K562 (cell line): ENCODE data around the gene TFAP2A. TPM values are rescaled to one million over a fixed set of nuclear protein-coding genes. Genes with fewer than 3 reads are reported as not detected.

ENCODE experiments used
- ADNP ChIP-seq: fragments of 200-800 bp; sonication (Bioruptor generic); IDR thresholded peaks from 2 replicates; pipeline ENCODE4 v1.6.1; 2016; ENCODE audit warnings: missing genetic modification characterization, missing compliant biosample characterization
- CEBPB ChIP-seq: fragments of 450-650 bp; IDR thresholded peaks from 2 replicates; pipeline ENCODE4 v1.6.1; 2016; ENCODE audit warnings: missing genetic modification characterization, missing compliant biosample characterization
- DEAF1 ChIP-seq: fragments of 450-650 bp; formaldehyde crosslinking; IDR thresholded peaks from 2 replicates; pipeline ENCODE4 v1.4.0; 2020; ENCODE audit warnings: mild to moderate bottlenecking, moderate library complexity
- DMBX1 ChIP-seq: fragments of 250-450 bp; sonication (Bioruptor Pico); IDR thresholded peaks from 2 replicates; pipeline ENCODE4 v1.8.0; 2022; ENCODE audit warnings: inconsistent platforms, mild to moderate bottlenecking, moderate library complexity, borderline replicate concordance
- HBP1 ChIP-seq: fragments of 450-650 bp; formaldehyde crosslinking; IDR thresholded peaks from 2 replicates; pipeline ENCODE4 v1.4.0; 2022; ENCODE audit warnings: missing genetic modification characterization
- MTA1 ChIP-seq: fragments of 450-650 bp; IDR thresholded peaks from 2 replicates; pipeline ENCODE4 v1.6.1; 2017; ENCODE audit warnings: borderline replicate concordance
- NCOA4 ChIP-seq: fragments of 450-650 bp; IDR thresholded peaks from 2 replicates; pipeline ENCODE4 v1.6.1; 2018; ENCODE audit warnings: mild to moderate bottlenecking; ENCODE audit not compliant: partially characterized antibody
- NR1H2 ChIP-seq: sonication (generic); formaldehyde crosslinking; IDR thresholded peaks from 2 replicates; pipeline ENCODE4 v1.4.0; 2020; ENCODE audit warnings: mild to moderate bottlenecking, missing genetic modification reagents
- RFX7 ChIP-seq: fragments of 250-450 bp; sonication (Bioruptor Pico); IDR thresholded peaks from 2 replicates; pipeline ENCODE4 v1.5.1; 2021; ENCODE audit warnings: mild to moderate bottlenecking
- SIRT6 ChIP-seq: IDR thresholded peaks from one replicate; pipeline ENCODE4 v1.6.1; 2012; ENCODE audit warnings: low read depth, mild to moderate bottlenecking, control low read depth, inconsistent platforms, low read length, moderate library complexity
- SNIP1 ChIP-seq: fragments of 450-650 bp; IDR thresholded peaks from 2 replicates; pipeline ENCODE4 v1.7.1; 2017; ENCODE audit warnings: low read depth, mild to moderate bottlenecking
- SRSF7 ChIP-seq: fragments of 200-400 bp; formaldehyde crosslinking; optimal IDR thresholded peaks from 2 replicates; pipeline ENCODE3; 2017; ENCODE audit warnings: mild to moderate bottlenecking, low read depth, low read length
- THRAP3 ChIP-seq: fragments of 450-650 bp; IDR thresholded peaks from 2 replicates; pipeline ENCODE4 v1.6.1; 2016; ENCODE audit warnings: mild to moderate bottlenecking, inconsistent platforms, borderline replicate concordance
- ZBTB2 ChIP-seq: fragments of 450-650 bp; IDR thresholded peaks from 2 replicates; pipeline ENCODE4 v1.6.1; 2016; ENCODE audit warnings: antibody characterized with exemption
- ZBTB26 ChIP-seq: fragments of 450-650 bp; formaldehyde crosslinking; IDR thresholded peaks from 2 replicates; pipeline ENCODE4 v1.4.0; 2022; ENCODE audit warnings: missing genetic modification characterization
- ZKSCAN1 ChIP-seq: fragments of 150-350 bp; IDR thresholded peaks from 2 replicates; pipeline ENCODE4 v1.6.1; 2016; ENCODE audit warnings: low read depth, low read length
- ZNF124 ChIP-seq: sonication (generic); formaldehyde crosslinking; IDR thresholded peaks from 2 replicates; pipeline ENCODE4 v1.8.1; 2022; ENCODE audit warnings: missing genetic modification reagents
- ZNF277 ChIP-seq: fragments of 250-450 bp; sonication (Bioruptor Pico); IDR thresholded peaks from 2 replicates; pipeline ENCODE4 v1.8.0; 2022; ENCODE audit warnings: inconsistent platforms, mild to moderate bottlenecking, moderate library complexity, borderline replicate concordance
- ZNF282 ChIP-seq: sonication (generic); formaldehyde crosslinking; IDR thresholded peaks from 2 replicates; pipeline ENCODE4 v1.8.1; 2023; ENCODE audit warnings: missing genetic modification reagents
- ZNF740 ChIP-seq, 3 experiments: fragments of 200-800 bp in 1 of 3; sonication (Bioruptor generic) in 1 of 3; sonication (generic) in 1 of 3; formaldehyde crosslinking in 1 of 3; IDR thresholded peaks; 2 replicates each; pipeline versions ENCODE4 v1.6.1 to v1.8.0; 2016 to 2022; ENCODE audit warnings: mild to moderate bottlenecking in 2 of 3, missing compliant biosample characterization in 2 of 3, missing genetic modification characterization in 2 of 3, missing genetic modification reagents in 1 of 3
- polyA plus RNA-seq, 8 experiments: library from polyadenylated mRNA; depleted of rRNA in 4 of 8; stranded (reverse) in 5 of 8; unstranded in 3 of 8; fragments of >200 nt; fragmentation: Nextera tagmentation in 2 of 8; fragmentation: Illumina TruSeq in 1 of 8; extraction: Ambion mirVana in 2 of 8; extraction: Trizol in 1 of 8; gene quantifications; 2 replicates each; pipeline versions ENCODE4 v1.2.1 to v1.2.3, GENCODE V29; 2011 to 2014; ENCODE audit warnings: inconsistent platforms in 1 of 8, missing spikeins in 1 of 8
- total RNA-seq, 7 experiments: library from RNA; depleted of rRNA in 6 of 7; stranded (reverse); fragments of >200 nt in 6 of 7; fragmentation: Illumina TruSeq in 2 of 7; extraction: Trizol in 2 of 7; gene quantifications; 2 replicates each; pipeline versions ENCODE4 v1.2.1 to v1.2.3, GENCODE V29; 2011 to 2021; ENCODE audit warnings: low replicate concordance in 1 of 7

The TFAP2A gene
- total and polyA plus RNA-seq, 9 of the 15 experiments (the other 6 are each of a cell fraction or from before 2014, with no cell fraction given): 0.14 to 0.53 (median 0.19) TPM; not detected in 1

- TF ChIP-seq DMBX1 (CRISPR knock-in tag) (no peak), ZKSCAN1 (no peak), DEAF1 (CRISPR knock-in tag) (no peak), CEBPB (tag) (no peak), ZNF282 (CRISPR knock-in tag) (no peak), ZNF124 (CRISPR knock-in tag) (no peak), NR1H2 (CRISPR knock-in tag) (no peak), ZBTB26 (0 out of 2 replicates have a peak, but pooled peaks have one; percentile 69), SIRT6 (no peak), RFX7 (no peak), THRAP3 (peak; percentile 63; the same call in 1 of the 2 replicates), SNIP1 (0 out of 2 replicates have a peak, but pooled peaks have one; percentile 12), ADNP (tag) (no peak), SRSF7 (no peak), NCOA4 (peak; percentile 33), HBP1 (no peak), ZNF277 (no peak), ZNF740 (CRISPR knock-in tag; IDR thresholded peaks at IDR 0.05) (no peak), ZNF740 (tag; IDR thresholded peaks at IDR 0.05) (no peak), MTA1 (0 out of 2 replicates have a peak, but pooled peaks have one; percentile 43), ZBTB2 (no peak)
Observed at GRCh38 chr6:10461850-10462249, 47.0 kb upstream of the TFAP2A start (continued).
